Uterus (tissue), 2 donors: ENCODE data around the gene SERPINB8.

Experiments
- POLR2A ChIP-seq, 2 donors: fragments of 450-650 bp; IDR thresholded peaks; one replicate each; pipeline ENCODE4 v1.6.1; 2016; ENCODE audit warnings: antibody characterized with exemption in 2 of 2, mild to moderate bottlenecking in 1 of 2, moderate library complexity in 1 of 2
- TF ChIP-seq, protein P1 (sequence below), 4 experiments: fragments of 200-600 bp in 2 of 4; fragments of 450-650 bp in 2 of 4; sonication (generic) in 2 of 4; IDR thresholded peaks; one replicate each; pipeline ENCODE4 v1.5.1; 2016 to 2019; ENCODE audit warnings: antibody characterized with exemption in 4 of 4, mild to moderate bottlenecking in 2 of 4, moderate library complexity in 1 of 4

DNA sequence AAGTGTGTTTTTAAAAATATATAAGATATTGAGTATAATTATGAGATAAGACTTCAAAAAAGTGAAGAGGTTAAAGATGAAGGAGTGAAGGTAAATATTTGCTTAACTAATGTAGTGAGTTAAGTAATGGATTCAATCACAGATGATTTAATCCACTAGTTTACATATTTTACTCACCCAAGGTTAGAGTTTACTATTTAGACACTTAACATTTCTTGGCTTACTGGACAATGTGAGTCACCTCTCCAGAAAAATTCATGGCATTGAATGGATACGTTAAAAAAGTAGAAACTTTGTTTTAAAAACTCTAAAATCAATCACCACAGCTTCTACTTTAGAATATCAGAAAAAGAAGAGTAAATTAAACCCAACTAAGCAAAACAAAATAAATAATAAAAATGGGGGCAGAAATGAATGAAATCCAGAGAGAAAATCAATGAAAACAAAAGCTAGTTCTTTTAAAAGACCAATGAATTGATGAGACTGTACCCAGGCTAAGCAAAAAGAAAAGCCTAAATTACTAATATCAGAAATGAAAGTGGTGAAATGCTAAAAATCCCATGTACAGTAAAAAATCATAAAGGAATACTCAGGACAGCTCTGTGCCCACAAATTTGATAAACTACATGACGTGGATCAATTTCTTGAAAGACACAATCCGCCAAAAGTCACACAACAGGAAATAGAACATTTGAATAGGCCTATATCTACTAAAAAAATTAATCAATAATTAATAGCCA, 22.7 kb upstream of the SERPINB8 start:
- TF ChIP-seq, protein P1, sequence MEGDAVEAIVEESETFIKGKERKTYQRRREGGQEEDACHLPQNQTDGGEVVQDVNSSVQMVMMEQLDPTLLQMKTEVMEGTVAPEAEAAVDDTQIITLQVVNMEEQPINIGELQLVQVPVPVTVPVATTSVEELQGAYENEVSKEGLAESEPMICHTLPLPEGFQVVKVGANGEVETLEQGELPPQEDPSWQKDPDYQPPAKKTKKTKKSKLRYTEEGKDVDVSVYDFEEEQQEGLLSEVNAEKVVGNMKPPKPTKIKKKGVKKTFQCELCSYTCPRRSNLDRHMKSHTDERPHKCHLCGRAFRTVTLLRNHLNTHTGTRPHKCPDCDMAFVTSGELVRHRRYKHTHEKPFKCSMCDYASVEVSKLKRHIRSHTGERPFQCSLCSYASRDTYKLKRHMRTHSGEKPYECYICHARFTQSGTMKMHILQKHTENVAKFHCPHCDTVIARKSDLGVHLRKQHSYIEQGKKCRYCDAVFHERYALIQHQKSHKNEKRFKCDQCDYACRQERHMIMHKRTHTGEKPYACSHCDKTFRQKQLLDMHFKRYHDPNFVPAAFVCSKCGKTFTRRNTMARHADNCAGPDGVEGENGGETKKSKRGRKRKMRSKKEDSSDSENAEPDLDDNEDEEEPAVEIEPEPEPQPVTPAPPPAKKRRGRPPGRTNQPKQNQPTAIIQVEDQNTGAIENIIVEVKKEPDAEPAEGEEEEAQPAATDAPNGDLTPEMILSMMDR (IDR thresholded peaks at IDR 0.05): no peak
- TF ChIP-seq POLR2A (IDR thresholded peaks at IDR 0.05): no peak
